Measurements from ENCODE around the gene TRAPPC2L. TPM values are rescaled to one million over a fixed set of nuclear protein-coding genes. Genes with fewer than 3 reads are reported as not detected.

The TRAPPC2L gene
- total and polyA plus RNA-seq, 2 experiments from 2014 or later: 59.3 to 167 TPM

DNA sequence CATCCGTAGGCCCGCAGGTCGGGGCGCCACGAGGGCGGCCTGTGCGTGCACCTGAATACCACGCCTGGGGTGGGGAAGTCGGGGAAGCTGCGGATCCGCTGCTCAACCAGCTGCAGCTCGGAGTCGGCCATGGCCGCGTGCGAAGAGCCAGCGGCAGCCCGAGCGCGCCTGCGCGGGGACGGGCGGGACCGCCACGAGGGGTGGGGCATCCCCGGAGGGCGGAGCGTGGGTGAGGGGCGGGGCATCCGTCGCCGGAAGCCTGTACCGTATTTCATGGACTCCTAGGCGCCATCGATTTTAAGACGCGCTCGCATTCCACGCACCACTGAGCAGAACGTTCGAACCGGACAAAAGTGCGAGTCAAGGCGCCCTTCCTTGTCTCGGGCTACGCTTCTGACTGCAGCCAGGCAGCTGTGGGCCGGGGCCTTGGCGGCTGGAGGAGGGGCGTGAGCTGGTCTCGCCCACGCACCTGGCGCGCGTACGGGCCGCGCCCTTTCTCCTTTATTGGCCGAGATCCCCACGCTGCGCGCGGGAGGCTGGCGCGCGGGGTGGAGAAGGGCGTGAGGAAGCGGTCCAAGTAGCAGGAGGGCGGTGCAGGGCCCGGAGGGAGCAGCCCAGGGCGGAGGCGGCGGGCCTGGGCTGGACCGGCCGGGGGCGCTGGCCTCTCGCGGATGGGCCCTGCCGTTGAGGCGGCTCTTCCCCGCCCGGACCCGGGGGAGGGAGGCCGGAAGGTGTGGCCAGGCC is 45.0 kb upstream of the TRAPPC2L start, which contains the start of gene APRT (continued):
- TF ChIP-seq, protein P1, sequence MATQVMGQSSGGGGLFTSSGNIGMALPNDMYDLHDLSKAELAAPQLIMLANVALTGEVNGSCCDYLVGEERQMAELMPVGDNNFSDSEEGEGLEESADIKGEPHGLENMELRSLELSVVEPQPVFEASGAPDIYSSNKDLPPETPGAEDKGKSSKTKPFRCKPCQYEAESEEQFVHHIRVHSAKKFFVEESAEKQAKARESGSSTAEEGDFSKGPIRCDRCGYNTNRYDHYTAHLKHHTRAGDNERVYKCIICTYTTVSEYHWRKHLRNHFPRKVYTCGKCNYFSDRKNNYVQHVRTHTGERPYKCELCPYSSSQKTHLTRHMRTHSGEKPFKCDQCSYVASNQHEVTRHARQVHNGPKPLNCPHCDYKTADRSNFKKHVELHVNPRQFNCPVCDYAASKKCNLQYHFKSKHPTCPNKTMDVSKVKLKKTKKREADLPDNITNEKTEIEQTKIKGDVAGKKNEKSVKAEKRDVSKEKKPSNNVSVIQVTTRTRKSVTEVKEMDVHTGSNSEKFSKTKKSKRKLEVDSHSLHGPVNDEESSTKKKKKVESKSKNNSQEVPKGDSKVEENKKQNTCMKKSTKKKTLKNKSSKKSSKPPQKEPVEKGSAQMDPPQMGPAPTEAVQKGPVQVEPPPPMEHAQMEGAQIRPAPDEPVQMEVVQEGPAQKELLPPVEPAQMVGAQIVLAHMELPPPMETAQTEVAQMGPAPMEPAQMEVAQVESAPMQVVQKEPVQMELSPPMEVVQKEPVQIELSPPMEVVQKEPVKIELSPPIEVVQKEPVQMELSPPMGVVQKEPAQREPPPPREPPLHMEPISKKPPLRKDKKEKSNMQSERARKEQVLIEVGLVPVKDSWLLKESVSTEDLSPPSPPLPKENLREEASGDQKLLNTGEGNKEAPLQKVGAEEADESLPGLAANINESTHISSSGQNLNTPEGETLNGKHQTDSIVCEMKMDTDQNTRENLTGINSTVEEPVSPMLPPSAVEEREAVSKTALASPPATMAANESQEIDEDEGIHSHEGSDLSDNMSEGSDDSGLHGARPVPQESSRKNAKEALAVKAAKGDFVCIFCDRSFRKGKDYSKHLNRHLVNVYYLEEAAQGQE (IDR thresholded peaks at IDR 0.05; ENCODE audit: unreplicated experiment): no peak
- TF ChIP-seq POLR2AphosphoS5 (IDR thresholded peaks at IDR 0.05; ENCODE audit: low read depth): peak; percentile 99
- TF ChIP-seq, protein P2, sequence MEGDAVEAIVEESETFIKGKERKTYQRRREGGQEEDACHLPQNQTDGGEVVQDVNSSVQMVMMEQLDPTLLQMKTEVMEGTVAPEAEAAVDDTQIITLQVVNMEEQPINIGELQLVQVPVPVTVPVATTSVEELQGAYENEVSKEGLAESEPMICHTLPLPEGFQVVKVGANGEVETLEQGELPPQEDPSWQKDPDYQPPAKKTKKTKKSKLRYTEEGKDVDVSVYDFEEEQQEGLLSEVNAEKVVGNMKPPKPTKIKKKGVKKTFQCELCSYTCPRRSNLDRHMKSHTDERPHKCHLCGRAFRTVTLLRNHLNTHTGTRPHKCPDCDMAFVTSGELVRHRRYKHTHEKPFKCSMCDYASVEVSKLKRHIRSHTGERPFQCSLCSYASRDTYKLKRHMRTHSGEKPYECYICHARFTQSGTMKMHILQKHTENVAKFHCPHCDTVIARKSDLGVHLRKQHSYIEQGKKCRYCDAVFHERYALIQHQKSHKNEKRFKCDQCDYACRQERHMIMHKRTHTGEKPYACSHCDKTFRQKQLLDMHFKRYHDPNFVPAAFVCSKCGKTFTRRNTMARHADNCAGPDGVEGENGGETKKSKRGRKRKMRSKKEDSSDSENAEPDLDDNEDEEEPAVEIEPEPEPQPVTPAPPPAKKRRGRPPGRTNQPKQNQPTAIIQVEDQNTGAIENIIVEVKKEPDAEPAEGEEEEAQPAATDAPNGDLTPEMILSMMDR (conservative IDR thresholded peaks at IDR 0.05; ENCODE audit: low read depth in 2 of 2): peak; percentile 30 to 59; a peak in 3 of 4 replicates

DNA sequence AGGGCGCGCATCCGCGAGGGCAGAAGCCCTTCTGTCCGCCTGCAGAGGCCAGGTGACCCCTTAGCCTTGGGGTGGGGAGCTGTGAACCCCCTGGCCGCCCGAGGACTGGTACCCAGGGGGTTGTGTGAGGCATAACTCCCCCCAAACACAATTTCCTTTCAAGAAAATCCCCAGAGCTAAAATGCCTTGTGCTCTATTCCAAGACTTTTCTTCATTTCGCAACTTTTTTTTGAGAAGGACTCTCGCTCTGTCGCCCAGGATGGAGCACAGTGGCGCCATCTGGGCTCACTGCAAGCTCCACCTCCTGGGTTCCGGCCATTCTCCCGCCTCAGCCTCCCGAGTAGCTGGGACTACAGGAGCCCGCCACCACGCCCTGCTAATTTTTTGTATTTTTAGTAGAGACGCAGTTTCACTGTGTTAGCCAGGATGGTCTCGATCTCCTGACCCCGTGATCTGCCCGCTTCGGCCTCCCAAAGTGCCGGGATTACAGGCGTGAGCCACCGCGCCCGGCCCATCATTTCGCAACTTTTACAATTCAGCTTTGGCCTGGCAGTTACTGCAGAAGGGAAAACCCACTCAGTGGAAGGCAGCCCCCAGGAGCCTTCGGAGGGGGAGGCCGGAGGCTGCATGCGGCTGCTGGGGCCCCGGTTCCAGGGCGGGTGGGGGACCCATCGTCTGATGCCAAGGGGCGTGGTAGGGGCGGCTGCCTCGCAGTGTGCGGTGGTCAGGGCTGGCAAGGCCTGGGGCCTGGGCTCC is 44.2 kb upstream of the TRAPPC2L start:
- Mint-ChIP-seq H3K27me3 (ENCODE audit: insufficient read depth, low read depth, poor library complexity) (peaks cover 35% of the 10 kb centered on the region), H3K36me3 (ENCODE audit: low read depth) (peaks cover 32% of the 10 kb centered on the region), H3K4me3 (peak overlapping the region; percentile 80), H3K9me3 (peaks cover 4% of the 10 kb centered on the region; the same call in 1 of the 3 replicates), H3K27ac (peak overlapping the region; percentile 86; the same call in 1 of the 2 replicates), H3K4me1 (peaks cover 11% of the 10 kb centered on the region; the same call in 2 of the 3 replicates)
- Histone ChIP-seq H3K4me1 (ENCODE audit: insufficient read depth) (no peaks in the 10 kb centered on the region; the same call in 1 of the 2 replicates), H3K4me2 (peak overlapping the region; percentile 99), H3K79me2 (replicated peaks; ENCODE audit: insufficient read depth) (peaks cover 13% of the 10 kb centered on the region), H4K20me1 (replicated peaks; ENCODE audit: insufficient read depth) (no peaks in the 10 kb centered on the region; the same call in 1 of the 2 replicates), H3K27ac (ENCODE audit: low read depth) (peak overlapping the region; percentile 98), H3K27me3 (ENCODE audit: insufficient read depth) (no peaks in the 10 kb centered on the region), H3K4me3 (peak overlapping the region; percentile 93), H2AFZ (no peak overlapping the region; the same call in 1 of the 2 replicates), H3F3A (replicated peaks; ENCODE audit: low read depth) (peaks cover 33% of the 10 kb centered on the region), H3K36me3 (ENCODE audit: insufficient read depth) (peaks cover 15% of the 10 kb centered on the region), H3K9me2 (ENCODE audit: insufficient read depth) (no peaks in the 10 kb centered on the region)
- DNase-seq (ENCODE audit: low spot score) (peak; percentile 69), ATAC-seq (peak; percentile 5; the same call in 2 of the 3 replicates)
- TF ChIP-seq, protein P2 (conservative IDR thresholded peaks at IDR 0.05; ENCODE audit: low read depth in 2 of 2): peak in 1 of 2 experiments; percentile 37; a peak in 3 of 4 replicates
- TF ChIP-seq, protein P3, sequence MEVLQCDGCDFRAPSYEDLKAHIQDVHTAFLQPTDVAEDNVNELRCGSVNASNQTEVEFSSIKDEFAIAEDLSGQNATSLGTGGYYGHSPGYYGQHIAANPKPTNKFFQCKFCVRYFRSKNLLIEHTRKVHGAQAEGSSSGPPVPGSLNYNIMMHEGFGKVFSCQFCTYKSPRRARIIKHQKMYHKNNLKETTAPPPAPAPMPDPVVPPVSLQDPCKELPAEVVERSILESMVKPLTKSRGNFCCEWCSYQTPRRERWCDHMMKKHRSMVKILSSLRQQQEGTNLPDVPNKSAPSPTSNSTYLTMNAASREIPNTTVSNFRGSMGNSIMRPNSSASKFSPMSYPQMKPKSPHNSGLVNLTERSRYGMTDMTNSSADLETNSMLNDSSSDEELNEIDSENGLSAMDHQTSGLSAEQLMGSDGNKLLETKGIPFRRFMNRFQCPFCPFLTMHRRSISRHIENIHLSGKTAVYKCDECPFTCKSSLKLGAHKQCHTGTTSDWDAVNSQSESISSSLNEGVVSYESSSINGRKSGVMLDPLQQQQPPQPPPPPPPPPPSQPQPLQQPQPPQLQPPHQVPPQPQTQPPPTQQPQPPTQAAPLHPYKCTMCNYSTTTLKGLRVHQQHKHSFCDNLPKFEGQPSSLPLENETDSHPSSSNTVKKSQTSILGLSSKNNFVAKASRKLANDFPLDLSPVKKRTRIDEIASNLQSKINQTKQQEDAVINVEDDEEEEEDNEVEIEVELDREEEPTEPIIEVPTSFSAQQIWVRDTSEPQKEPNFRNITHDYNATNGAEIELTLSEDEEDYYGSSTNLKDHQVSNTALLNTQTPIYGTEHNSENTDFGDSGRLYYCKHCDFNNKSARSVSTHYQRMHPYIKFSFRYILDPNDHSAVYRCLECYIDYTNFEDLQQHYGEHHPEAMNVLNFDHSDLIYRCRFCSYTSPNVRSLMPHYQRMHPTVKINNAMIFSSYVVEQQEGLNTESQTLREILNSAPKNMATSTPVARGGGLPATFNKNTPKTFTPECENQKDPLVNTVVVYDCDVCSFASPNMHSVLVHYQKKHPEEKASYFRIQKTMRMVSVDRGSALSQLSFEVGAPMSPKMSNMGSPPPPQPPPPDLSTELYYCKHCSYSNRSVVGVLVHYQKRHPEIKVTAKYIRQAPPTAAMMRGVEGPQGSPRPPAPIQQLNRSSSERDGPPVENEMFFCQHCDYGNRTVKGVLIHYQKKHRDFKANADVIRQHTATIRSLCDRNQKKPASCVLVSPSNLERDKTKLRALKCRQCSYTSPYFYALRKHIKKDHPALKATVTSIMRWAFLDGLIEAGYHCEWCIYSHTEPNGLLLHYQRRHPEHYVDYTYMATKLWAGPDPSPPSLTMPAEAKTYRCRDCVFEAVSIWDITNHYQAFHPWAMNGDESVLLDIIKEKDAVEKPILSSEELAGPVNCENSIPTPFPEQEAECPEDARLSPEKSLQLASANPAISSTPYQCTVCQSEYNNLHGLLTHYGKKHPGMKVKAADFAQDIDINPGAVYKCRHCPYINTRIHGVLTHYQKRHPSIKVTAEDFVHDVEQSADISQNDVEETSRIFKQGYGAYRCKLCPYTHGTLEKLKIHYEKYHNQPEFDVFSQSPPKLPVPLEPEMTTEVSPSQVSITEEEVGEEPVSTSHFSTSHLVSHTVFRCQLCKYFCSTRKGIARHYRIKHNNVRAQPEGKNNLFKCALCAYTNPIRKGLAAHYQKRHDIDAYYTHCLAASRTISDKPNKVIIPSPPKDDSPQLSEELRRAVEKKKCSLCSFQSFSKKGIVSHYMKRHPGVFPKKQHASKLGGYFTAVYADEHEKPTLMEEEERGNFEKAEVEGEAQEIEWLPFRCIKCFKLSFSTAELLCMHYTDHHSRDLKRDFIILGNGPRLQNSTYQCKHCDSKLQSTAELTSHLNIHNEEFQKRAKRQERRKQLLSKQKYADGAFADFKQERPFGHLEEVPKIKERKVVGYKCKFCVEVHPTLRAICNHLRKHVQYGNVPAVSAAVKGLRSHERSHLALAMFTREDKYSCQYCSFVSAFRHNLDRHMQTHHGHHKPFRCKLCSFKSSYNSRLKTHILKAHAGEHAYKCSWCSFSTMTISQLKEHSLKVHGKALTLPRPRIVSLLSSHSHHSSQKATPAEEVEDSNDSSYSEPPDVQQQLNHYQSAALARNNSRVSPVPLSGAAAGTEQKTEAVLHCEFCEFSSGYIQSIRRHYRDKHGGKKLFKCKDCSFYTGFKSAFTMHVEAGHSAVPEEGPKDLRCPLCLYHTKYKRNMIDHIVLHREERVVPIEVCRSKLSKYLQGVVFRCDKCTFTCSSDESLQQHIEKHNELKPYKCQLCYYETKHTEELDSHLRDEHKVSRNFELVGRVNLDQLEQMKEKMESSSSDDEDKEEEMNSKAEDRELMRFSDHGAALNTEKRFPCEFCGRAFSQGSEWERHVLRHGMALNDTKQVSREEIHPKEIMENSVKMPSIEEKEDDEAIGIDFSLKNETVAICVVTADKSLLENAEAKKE (CRISPR knock-in tag; IDR thresholded peaks at IDR 0.05): no peak
